Muscle layer of colon (tissue), 2 donors: ENCODE measurements around the gene MARS2.

ENCODE experiments used
- H3K27ac ChIP-seq: one replicate; pipeline ENCODE4 v1.7.0; 2013; ENCODE audit warnings: low read depth, mild to moderate bottlenecking, low read length, moderate library complexity
- H3K27me3 ChIP-seq, 2 donors: one replicate each; pipeline ENCODE4 v1.7.0; 2013; ENCODE audit warnings: low read length in 2 of 2, mild to moderate bottlenecking in 2 of 2; ENCODE audit not compliant: insufficient read depth in 2 of 2, control insufficient read depth in 1 of 2
- H3K36me3 ChIP-seq: one replicate; pipeline ENCODE4 v1.7.0; 2013; ENCODE audit warnings: mild to moderate bottlenecking, low read length; ENCODE audit not compliant: insufficient read depth
- H3K4me1 ChIP-seq: one replicate; pipeline ENCODE4 v1.7.0; 2013; ENCODE audit warnings: mild to moderate bottlenecking, low read length; ENCODE audit not compliant: insufficient read depth
- H3K4me3 ChIP-seq, 2 donors: one replicate each; pipeline ENCODE4 v1.7.0; 2013; ENCODE audit warnings: low read length in 2 of 2, low read depth in 1 of 2, mild to moderate bottlenecking in 1 of 2, moderate library complexity in 1 of 2
- H3K9ac ChIP-seq: one replicate; pipeline ENCODE4 v1.7.0; 2013; ENCODE audit warnings: low read length
- H3K9me3 ChIP-seq: one replicate; pipeline ENCODE4 v1.7.0; 2013; ENCODE audit warnings: mild to moderate bottlenecking, low read length
- donor health status: abdominal sarcoma.
- donor health status: Adenocarcinoma of cecum.

Gene MARS2

DNA sequence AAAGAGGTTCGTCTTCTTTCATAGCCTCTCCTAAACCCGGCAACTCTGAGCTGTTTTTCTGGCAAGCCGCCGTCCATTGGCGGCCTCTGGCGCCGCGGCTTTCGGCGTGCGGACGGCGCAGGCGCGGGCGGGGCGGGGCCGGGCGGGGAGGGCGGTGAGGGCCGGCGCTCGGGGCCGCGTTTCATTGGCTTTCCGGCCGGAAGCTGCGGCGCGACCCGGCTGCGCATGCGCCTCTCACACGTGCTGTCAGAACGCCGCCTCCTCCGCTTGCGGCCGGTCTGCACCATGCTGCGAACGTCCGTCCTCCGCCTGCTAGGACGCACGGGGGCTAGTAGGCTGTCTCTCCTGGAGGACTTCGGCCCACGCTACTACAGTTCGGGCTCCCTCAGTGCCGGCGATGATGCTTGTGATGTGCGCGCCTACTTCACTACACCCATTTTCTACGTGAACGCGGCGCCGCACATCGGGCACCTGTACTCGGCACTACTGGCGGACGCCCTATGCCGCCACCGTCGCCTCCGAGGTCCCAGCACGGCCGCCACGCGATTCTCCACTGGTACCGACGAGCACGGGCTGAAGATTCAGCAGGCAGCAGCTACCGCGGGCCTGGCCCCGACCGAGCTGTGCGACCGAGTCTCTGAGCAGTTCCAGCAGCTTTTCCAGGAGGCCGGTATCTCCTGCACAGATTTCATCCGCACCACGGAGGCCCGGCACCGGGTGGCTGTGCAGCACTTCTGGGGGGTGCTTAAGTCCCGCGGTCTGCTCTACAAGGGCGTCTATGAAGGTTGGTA is at the start of gene MARS2:
Gene MARS2 (plus strand): TSS at position 249 of the 791 bp plus-strand sequence. CDS start 37 bp downstream, at position 286.
- Histone ChIP-seq H3K4me3 (peak within 1 kb of the TSS; percentile 84 to 85), H3K27ac (peak within 1 kb of the TSS; percentile 86), H3K27me3 (no peaks in the 10 kb centered on the region), H3K9ac (peak within 1 kb of the TSS; percentile 84), H3K36me3 (no peaks in the 10 kb centered on the region), H3K4me1 (peaks cover 30% of the 10 kb centered on the region), H3K9me3 (no peaks in the 10 kb centered on the region)

DNA sequence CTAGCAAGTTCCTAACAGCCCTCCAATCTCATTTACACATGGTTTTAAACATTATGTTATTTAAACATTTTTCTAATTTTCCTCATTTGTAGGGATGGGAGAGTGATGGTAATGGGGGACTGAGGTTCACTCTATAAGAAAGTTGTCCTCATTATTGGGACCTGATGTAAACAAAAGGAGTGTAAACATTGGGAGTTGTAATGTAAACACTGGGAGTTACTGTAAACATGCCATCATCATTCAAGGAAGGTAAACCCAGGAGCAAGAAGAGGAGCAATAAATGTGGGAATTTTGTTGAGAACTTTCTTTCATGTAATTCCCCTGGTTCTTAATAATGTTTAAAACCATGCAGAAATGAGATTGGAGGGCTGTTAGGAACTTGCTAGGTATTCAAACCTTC is 47.6 kb upstream of the MARS2 start:
- no peak overlapping the region for H3K9ac ChIP-seq
- no peaks in the 10 kb centered on the region for H3K36me3 ChIP-seq
- no peaks in the 10 kb centered on the region for H3K9me3 ChIP-seq
- H3K27ac ChIP-seq, result no peak overlapping the region
- no peaks in the 10 kb centered on the region for H3K4me1 ChIP-seq
- H3K27me3 ChIP-seq, result no peaks in the 10 kb centered on the region
- no peak overlapping the region for H3K4me3 ChIP-seq

GRCh38 chr2:197661626-197662025 is 43.5 kb upstream of the MARS2 start:
- no peak overlapping the region for H3K27ac ChIP-seq
- no peaks in the 10 kb centered on the region for H3K4me1 ChIP-seq
- no peaks in the 10 kb centered on the region for H3K36me3 ChIP-seq
- no peaks in the 10 kb centered on the region for H3K9me3 ChIP-seq
- H3K4me3 ChIP-seq, result no peak overlapping the region
- no peak overlapping the region for H3K9ac ChIP-seq
- no peaks in the 10 kb centered on the region for H3K27me3 ChIP-seq

DNA sequence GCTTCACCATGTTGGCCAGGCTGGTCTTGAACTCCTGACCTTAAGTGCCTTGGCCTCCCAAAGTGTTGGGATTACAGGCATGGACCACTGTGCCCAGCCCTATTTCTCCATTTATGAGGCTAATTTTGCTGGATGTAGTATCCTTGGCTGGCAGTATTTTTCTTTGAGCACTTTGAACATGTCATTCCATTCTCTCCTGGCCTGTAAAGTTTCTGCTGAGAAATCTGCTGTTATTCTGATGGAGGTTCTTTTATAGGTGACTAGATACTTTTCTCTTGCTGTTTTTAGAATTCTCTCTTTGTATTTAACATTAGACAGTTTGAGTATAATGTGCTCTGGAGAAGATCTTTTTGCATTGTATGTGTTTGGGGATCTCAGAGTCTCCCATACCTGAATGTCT is 38.9 kb upstream of the MARS2 start:
- Histone ChIP-seq H3K27ac (no peak overlapping the region), H3K36me3 (no peaks in the 10 kb centered on the region), H3K9ac (no peak overlapping the region), H3K4me3 (no peak overlapping the region), H3K4me1 (no peaks in the 10 kb centered on the region), H3K9me3 (no peaks in the 10 kb centered on the region), H3K27me3 (no peaks in the 10 kb centered on the region)

GRCh38 chr2:197668296-197668695 is 36.9 kb upstream of the MARS2 start:
- Histone ChIP-seq H3K4me3 (no peak overlapping the region), H3K27me3 (no peaks in the 10 kb centered on the region), H3K9me3 (no peaks in the 10 kb centered on the region)

DNA sequence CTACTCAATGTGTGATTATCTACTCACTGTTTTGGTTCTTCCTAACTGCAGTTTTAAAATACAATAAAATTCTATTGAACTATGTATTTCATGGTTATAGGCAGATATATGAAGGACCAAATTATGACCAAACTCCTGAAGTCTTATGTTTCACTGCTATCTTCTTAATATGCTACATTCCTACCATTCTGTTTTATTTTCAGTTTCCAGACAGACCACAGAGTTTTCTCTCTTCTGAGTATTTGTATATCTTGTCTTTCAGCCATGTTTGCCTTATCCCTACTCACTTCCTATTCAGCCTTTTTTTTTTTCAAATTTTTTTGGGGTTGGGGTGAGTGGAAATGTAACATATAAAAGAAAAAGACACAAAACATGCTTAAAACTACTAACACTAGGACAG is 36.1 kb upstream of the MARS2 start:
- Histone ChIP-seq H3K9me3 (no peaks in the 10 kb centered on the region), H3K36me3 (no peaks in the 10 kb centered on the region), H3K4me3 (no peak overlapping the region), H3K9ac (no peak overlapping the region), H3K27ac (no peak overlapping the region), H3K4me1 (no peaks in the 10 kb centered on the region), H3K27me3 (no peaks in the 10 kb centered on the region)

More at GRCh38 chr2:197668296-197668695, 36.9 kb upstream of the MARS2 start:
- H3K27ac ChIP-seq, result no peak overlapping the region
- H3K36me3 ChIP-seq, result no peaks in the 10 kb centered on the region
- no peaks in the 10 kb centered on the region for H3K4me1 ChIP-seq
- H3K9ac ChIP-seq, result no peak overlapping the region

DNA sequence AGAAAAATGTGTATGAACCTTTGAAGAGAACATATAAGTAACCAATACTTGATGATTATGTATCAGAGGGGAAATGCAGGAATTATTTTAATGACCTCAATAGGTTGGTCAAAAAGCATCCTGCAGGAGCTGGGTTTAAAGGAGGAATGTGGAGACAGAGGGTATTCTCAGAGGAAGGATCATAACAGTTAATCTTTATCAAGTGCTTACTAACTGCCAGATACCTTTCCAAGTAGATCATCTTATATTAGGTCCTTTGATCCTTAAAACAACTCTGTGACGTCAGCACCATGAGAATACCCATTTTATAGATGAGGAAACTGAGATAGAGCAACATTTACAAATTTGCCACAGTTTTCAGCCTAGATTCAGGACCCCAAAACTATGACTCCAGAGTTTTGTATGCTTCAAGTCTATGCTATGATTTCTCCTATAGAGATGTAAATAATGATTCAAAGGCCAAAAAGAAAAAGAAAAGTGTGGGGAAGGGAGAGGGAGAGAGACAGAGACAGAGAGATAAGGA is 32.7 kb upstream of the MARS2 start:
- H3K27me3 ChIP-seq, result no peaks in the 10 kb centered on the region
- H3K4me3 ChIP-seq, result no peak overlapping the region
- no peak overlapping the region for H3K27ac ChIP-seq
- H3K9me3 ChIP-seq, result no peaks in the 10 kb centered on the region
- no peaks in the 10 kb centered on the region for H3K36me3 ChIP-seq
- no peak overlapping the region for H3K9ac ChIP-seq
- no peaks in the 10 kb centered on the region for H3K4me1 ChIP-seq

- Histone ChIP-seq H3K9me3 (no peaks in the 10 kb centered on the region), H3K4me1 (no peaks in the 10 kb centered on the region), H3K27me3 (no peaks in the 10 kb centered on the region), H3K9ac (no peak overlapping the region), H3K27ac (no peak overlapping the region), H3K36me3 (no peaks in the 10 kb centered on the region), H3K4me3 (peak overlapping the region in 1 of 2 donors; percentile 22)
Measured at GRCh38 chr2:197673106-197673505, 32.1 kb upstream of the MARS2 start.

DNA sequence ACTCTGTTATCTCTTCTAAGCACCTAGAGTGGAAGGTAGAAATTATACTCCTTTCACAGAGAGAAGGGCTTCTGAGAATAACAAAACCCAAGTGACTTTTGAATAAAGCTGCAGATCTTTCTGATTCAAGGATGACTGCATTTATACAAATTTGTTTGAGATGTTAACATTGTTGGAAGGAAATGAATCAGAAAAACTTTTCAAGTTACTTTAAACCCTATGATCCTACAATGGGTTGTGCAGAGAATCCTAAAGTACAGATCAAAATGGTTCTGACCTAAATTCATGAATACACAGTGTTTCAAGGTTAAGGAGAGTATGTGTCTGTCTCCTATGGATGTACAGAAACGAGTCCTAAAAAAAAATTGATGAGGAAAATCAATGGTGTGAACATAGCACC is 31.6 kb upstream of the MARS2 start:
- no peaks in the 10 kb centered on the region for H3K9me3 ChIP-seq
- no peaks in the 10 kb centered on the region for H3K27me3 ChIP-seq
- H3K27ac ChIP-seq, result no peak overlapping the region
- H3K4me3 ChIP-seq, result peak overlapping the region in 1 of 2 donors; percentile 22
- no peaks in the 10 kb centered on the region for H3K36me3 ChIP-seq
- no peaks in the 10 kb centered on the region for H3K4me1 ChIP-seq
- H3K9ac ChIP-seq, result no peak overlapping the region

GRCh38 chr2:197674060-197674459 is 31.1 kb upstream of the MARS2 start:
- Histone ChIP-seq H3K9ac (no peak overlapping the region), H3K4me1 (no peaks in the 10 kb centered on the region), H3K27ac (no peak overlapping the region), H3K4me3 (no peak overlapping the region), H3K27me3 (no peaks in the 10 kb centered on the region), H3K36me3 (no peaks in the 10 kb centered on the region), H3K9me3 (no peaks in the 10 kb centered on the region)

DNA sequence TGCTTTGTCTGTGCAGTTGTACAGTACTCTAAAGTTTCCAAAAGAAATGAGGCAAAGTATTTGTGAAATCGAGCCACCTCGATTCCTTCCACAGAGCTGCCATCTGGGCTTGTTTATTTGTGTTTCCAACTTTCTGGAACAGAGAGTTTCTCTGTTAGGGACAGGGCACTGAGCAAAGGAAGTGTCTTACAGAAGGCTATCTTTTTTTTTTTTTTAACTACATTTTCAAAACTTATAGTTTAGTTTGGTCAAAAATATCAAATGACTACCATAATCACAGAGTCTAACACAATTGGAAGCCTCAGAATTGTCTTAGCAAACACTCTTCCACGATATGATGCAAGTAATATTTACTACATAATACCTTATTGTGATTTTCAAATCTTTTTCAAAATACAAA is 30.6 kb upstream of the MARS2 start:
- no peaks in the 10 kb centered on the region for H3K4me1 ChIP-seq
- H3K27ac ChIP-seq, result no peak overlapping the region
- H3K36me3 ChIP-seq, result no peaks in the 10 kb centered on the region
- no peaks in the 10 kb centered on the region for H3K9me3 ChIP-seq
- no peaks in the 10 kb centered on the region for H3K27me3 ChIP-seq
- no peak overlapping the region for H3K9ac ChIP-seq
- H3K4me3 ChIP-seq, result peak overlapping the region; percentile 22 to 26

- no peaks in the 10 kb centered on the region for H3K4me1 ChIP-seq
- H3K9ac ChIP-seq, result no peak within 1 kb of the TSS
- peak within 1 kb of the TSS; percentile 22 to 26 for H3K4me3 ChIP-seq
- no peak within 1 kb of the TSS for H3K27ac ChIP-seq
- no peaks in the 10 kb centered on the region for H3K27me3 ChIP-seq
- no peaks in the 10 kb centered on the region for H3K9me3 ChIP-seq
- no peaks in the 10 kb centered on the region for H3K36me3 ChIP-seq
Measured at GRCh38 chr2:197675246-197675645, 29.9 kb upstream of the MARS2 start, which contains the start of gene RFTN2. TSS of gene RFTN2 (minus strand) at chr2:197675587. CDS start at chr2:197675458, 129 bp downstream.
